HG03520 (cell line): ENCODE results near the gene LFNG.

Experiments
- ATAC-seq: cut with Tn5 transposase; IDR thresholded peaks from one replicate; pipeline ENCODE4 v1.9.1; 2021; ENCODE audit warnings: mild to moderate bottlenecking, moderate library complexity; ENCODE audit not compliant: unreplicated experiment

LFNG gene

GRCh38 chr7:2482725-2483451, 36.7 kb upstream of the LFNG start:
- no peak for ATAC-seq

- no peak for ATAC-seq
Measured at GRCh38 chr7:2483494-2483893, 36.1 kb upstream of the LFNG start.

GRCh38 chr7:2484868-2485267, 34.7 kb upstream of the LFNG start:
- ATAC-seq = no peak

GRCh38 chr7:2487586-2488271, 31.8 kb upstream of the LFNG start:
- ATAC-seq = no peak

GRCh38 chr7:2488272-2488645, 31.3 kb upstream of the LFNG start:
- no peak for ATAC-seq

GRCh38 chr7:2488681-2489080, 30.9 kb upstream of the LFNG start:
- no peak for ATAC-seq

- ATAC-seq = no peak
Measured at GRCh38 chr7:2490181-2490651, 29.4 kb upstream of the LFNG start.

GRCh38 chr7:2492038-2492437, 27.5 kb upstream of the LFNG start:
- ATAC-seq = no peak

- no peak for ATAC-seq
Measured at GRCh38 chr7:2493205-2494164, 26.1 kb upstream of the LFNG start.

GRCh38 chr7:2494191-2495130, 25.1 kb upstream of the LFNG start:
- ATAC-seq = no peak

GRCh38 chr7:2495418-2496299, 23.9 kb upstream of the LFNG start:
- ATAC-seq = no peak

GRCh38 chr7:2496375-2496774, 23.2 kb upstream of the LFNG start:
- ATAC-seq = no peak

- no peak for ATAC-seq
Measured at GRCh38 chr7:2497065-2497464, 22.5 kb upstream of the LFNG start.

- no peak for ATAC-seq
Measured at GRCh38 chr7:2497500-2498336, 21.9 kb upstream of the LFNG start.

GRCh38 chr7:2498708-2499107, 20.9 kb upstream of the LFNG start:
- ATAC-seq = no peak

GRCh38 chr7:2499181-2499580, 20.4 kb upstream of the LFNG start:
- no peak for ATAC-seq

GRCh38 chr7:2499719-2500430, 19.7 kb upstream of the LFNG start:
- ATAC-seq = no peak

GRCh38 chr7:2500701-2501100, 18.9 kb upstream of the LFNG start:
- ATAC-seq = no peak
